ENCODE measurements around the gene LYPD6B. TPM values are rescaled to one million over a fixed set of nuclear protein-coding genes. Genes with fewer than 3 reads are reported as not detected.

Gene LYPD6B
- total RNA-seq, 2 experiments from 2014 or later, result not detected

DNA sequence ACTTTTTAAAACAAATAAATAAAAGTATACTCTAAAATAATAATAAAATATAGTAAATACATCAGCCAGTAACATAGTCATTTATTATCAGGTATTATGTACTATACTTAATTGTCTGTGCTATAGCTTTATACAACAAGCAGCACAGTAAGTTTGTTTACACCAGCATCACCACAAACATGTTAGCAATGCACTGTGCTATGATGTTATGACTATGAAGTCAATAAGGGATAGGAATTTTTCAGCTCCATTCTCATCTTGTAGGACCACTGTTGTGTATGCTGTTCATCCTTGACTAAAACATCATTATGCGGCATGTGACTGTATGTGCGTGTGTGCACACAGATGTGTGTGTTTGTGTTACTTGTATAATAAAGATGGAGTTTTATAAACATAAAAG lies 137.5 kb downstream of the LYPD6B start:
- POLR2A ChIA-PET, result no interaction called here
- CTCF ChIA-PET, result no interaction called here
- no peaks in the 10 kb centered on the region for H3K4me1 Mint-ChIP-seq
- H3K36me3 Mint-ChIP-seq (ENCODE audit: low read depth), result no peaks in the 10 kb centered on the region
- H3K27ac Mint-ChIP-seq, result no peak overlapping the region
- H3K4me3 Mint-ChIP-seq, result no peak overlapping the region
- peaks cover 3% of the 10 kb centered on the region for H3K27me3 Mint-ChIP-seq
- DNase-seq, result no peak
- H3K9me3 Mint-ChIP-seq, result peaks cover 11% of the 10 kb centered on the region

DNA sequence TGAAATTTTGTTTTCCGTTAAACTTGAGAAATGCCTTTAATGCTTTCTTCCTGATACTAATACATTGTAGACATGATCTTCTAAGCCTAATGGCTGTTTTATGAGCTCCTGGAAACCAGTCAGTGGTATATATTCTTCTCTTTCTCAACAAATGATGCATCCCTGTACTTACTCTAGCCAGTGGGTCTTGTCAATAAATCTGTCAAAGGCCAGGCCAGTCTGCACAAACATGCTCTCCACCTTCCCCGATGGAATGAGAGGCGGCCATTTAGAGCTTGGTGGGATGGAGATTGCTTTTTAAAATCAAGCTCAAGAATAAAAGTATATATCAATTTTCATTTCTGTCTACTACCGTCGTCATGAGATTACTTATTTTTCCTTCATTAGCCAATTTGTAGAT lies 140.1 kb downstream of the LYPD6B start:
- CTCF ChIA-PET, result no interaction called here

DNA sequence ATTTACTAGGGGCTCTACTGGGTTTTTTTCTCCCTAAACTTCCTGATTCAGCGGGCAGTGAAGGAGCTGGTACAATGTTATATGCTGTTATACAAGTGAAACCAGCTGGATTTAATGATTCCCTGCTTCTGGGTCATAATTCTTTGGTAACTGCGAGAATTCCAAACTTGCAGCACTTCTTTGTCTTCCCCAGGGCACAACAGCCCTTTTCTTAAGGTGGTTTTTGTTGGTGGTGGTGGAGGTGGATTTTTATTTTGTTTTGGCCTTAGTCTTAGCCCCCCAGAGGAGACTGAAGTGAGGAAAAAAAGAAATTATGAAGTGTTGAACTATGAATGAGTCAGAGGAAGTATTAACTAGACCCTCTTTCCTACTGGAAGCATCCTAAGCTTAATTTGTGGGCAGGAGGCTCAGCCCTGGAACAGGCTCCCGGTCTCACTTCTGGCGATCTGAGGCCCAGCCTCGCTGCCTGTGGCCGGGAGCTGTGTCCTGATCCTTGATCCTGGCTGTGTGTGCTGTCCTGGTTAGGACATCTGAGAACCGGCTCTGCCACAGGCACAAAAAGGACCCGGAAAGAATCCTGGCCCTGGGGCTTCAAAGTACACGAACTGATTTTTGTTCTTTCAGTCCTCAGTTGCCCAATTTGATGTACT lies 141.9 kb downstream of the LYPD6B start:
- CTCF ChIA-PET, result no interaction called here
- Mint-ChIP-seq H3K27ac (no peak overlapping the region), H3K4me3 (no peak overlapping the region), H3K9me3 (no peaks in the 10 kb centered on the region), H3K27me3 (peaks cover 2% of the 10 kb centered on the region), H3K4me1 (no peaks in the 10 kb centered on the region), H3K36me3 (ENCODE audit: low read depth) (no peaks in the 10 kb centered on the region)
- DNase-seq, result no peak
- POLR2A ChIA-PET, result no interaction called here

More for the DNA sequence above, 140.1 kb downstream of the LYPD6B start:
- no peak overlapping the region for H3K4me3 Mint-ChIP-seq
- no peak for DNase-seq
- H3K27ac Mint-ChIP-seq, result no peak overlapping the region
- H3K4me1 Mint-ChIP-seq, result no peaks in the 10 kb centered on the region
- no peaks in the 10 kb centered on the region for H3K36me3 Mint-ChIP-seq (ENCODE audit: low read depth)
- peaks cover 3% of the 10 kb centered on the region for H3K27me3 Mint-ChIP-seq
- POLR2A ChIA-PET, result no interaction called here
- H3K9me3 Mint-ChIP-seq, result no peaks in the 10 kb centered on the region

DNA sequence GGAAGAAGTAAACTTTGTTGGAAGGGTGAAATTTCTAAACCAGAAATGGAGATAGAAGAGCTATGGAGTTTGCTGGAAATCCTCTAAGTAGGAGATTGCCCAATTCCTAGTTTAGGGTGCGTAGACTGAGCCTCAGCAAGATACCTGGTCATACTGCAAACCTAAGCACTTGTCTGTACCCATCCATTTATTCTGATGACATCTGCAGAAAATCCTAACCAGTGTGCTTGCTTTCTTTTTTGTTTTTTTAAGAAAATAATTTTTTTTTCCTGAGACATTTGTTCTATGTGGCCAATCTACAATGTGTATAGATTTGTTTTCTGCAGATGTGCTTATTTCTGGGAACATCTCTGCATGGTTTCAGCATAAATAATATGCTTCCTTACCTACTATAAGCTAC lies 144.7 kb downstream of the LYPD6B start:
- H3K4me3 Mint-ChIP-seq, result no peak overlapping the region
- H3K27me3 Mint-ChIP-seq, result no peaks in the 10 kb centered on the region
- ChIA-PET POLR2A (no interaction called here), CTCF (no interaction called here)
- H3K9me3 Mint-ChIP-seq, result no peaks in the 10 kb centered on the region
- DNase-seq, result no peak
- no peaks in the 10 kb centered on the region for H3K4me1 Mint-ChIP-seq
- no peak overlapping the region for H3K27ac Mint-ChIP-seq
- H3K36me3 Mint-ChIP-seq (ENCODE audit: low read depth), result no peaks in the 10 kb centered on the region

DNA sequence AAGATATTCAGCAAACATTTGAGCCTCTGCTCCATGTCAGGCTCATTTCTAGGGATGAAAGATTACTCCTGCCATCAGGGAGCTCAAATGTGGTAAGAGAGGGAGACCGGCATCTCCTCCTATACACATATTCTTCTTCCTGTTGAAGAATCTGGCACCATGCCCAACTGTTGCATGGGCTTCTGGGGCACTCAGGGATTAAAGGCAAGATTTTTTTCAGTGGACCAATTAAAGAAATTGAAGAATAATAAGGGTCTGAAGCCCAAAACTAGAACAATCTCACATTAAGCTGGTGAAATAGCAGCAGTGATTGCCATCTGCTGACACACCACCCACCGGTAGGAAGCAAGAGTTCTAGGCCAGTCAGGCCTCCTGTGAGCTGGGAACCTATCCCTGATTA lies 146.5 kb downstream of the LYPD6B start:
- ChIA-PET CTCF (no interaction called here), POLR2A (no interaction called here)
- Mint-ChIP-seq H3K36me3 (ENCODE audit: low read depth) (no peaks in the 10 kb centered on the region), H3K4me1 (no peaks in the 10 kb centered on the region), H3K4me3 (no peak overlapping the region), H3K9me3 (no peaks in the 10 kb centered on the region), H3K27me3 (no peaks in the 10 kb centered on the region), H3K27ac (no peak overlapping the region)
- no peak for DNase-seq

DNA sequence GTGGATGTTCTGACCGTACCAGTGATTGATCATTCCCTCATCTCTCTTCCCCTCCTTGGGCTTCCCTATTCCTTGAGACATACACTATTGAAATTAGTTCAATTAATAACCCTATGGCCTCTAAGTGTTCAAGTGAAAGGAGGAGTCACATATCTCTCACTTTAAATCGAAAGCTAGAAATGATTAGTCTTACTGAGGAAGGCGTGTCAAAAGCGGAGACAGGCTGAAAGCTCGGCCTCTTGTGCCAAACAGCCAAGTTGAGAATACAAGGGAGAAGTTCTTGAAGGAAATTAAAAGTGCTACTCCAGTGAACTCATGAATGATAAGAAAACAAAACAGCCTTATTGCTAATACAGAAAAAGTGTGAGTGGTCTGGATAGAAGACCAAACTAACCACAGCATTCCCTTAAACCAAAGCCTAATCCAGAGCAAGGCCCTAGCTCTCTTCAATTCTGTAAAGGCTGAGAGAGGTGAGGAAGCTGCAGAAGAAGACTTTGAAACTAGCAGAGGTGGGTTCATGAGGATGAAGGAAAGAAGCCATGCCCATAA lies 147.5 kb downstream of the LYPD6B start:
- DNase-seq, result no peak
- Mint-ChIP-seq H3K36me3 (ENCODE audit: low read depth) (no peaks in the 10 kb centered on the region), H3K4me3 (no peak overlapping the region), H3K9me3 (no peaks in the 10 kb centered on the region), H3K27ac (no peak overlapping the region), H3K4me1 (no peaks in the 10 kb centered on the region), H3K27me3 (peaks cover 3% of the 10 kb centered on the region)
- ChIA-PET CTCF (no interaction called here), POLR2A (no interaction called here)

DNA sequence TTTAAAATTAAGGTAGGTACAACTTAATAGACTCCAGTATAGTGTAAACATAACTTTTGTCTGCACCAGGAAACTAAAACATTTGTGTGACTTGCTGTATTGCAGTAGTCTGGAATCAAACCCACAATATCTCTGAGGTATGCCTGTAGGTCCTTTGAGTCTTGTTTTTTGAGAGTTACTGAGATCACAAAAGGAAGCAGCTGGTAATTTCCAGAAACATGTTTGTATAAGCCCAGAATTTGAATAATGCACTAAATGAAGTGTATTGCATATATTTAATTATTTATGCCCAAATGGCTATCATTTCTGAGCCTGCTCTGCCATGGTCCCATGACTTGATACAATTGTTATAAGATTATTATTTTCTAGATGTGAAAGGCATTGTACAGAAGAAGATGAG lies 148.6 kb downstream of the LYPD6B start:
- Mint-ChIP-seq H3K4me1 (no peaks in the 10 kb centered on the region), H3K4me3 (no peak overlapping the region), H3K27ac (no peak overlapping the region), H3K27me3 (peaks cover 3% of the 10 kb centered on the region), H3K9me3 (no peaks in the 10 kb centered on the region), H3K36me3 (ENCODE audit: low read depth) (no peaks in the 10 kb centered on the region)
- POLR2A ChIA-PET, result no interaction called here
- no peak for DNase-seq
- CTCF ChIA-PET, result interaction anchor here (0.6 kb wide), 1 partner anchor 40 kb away, joined by 3 read pairs; no protein-coding TSS in a partner anchor

DNA sequence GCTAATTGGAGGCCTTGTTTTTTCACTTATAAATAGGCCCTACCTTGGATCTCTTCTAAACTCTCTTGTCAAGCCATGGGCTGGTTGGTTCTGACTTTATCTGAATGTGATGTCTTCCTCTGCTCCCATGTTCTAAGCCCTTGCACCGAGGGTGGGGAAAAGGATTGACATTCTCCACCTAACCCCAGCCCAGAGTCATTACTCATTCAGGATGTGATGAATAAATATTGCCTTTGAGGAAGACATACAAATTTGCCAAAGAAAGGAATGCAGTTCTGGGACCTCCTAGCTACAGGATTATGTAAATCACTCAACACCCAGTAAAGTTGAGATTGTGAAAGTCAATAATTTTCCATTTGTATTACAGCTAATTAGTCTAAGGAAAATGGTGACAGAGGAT lies 149.8 kb downstream of the LYPD6B start:
- no peak overlapping the region for H3K27ac Mint-ChIP-seq
- H3K36me3 Mint-ChIP-seq (ENCODE audit: low read depth), result no peaks in the 10 kb centered on the region
- H3K27me3 Mint-ChIP-seq, result peaks cover 3% of the 10 kb centered on the region
- POLR2A ChIA-PET, result no interaction called here
- DNase-seq, result no peak
- CTCF ChIA-PET, result no interaction called here
- no peaks in the 10 kb centered on the region for H3K9me3 Mint-ChIP-seq
- H3K4me3 Mint-ChIP-seq, result no peak overlapping the region
- H3K4me1 Mint-ChIP-seq, result no peaks in the 10 kb centered on the region

DNA sequence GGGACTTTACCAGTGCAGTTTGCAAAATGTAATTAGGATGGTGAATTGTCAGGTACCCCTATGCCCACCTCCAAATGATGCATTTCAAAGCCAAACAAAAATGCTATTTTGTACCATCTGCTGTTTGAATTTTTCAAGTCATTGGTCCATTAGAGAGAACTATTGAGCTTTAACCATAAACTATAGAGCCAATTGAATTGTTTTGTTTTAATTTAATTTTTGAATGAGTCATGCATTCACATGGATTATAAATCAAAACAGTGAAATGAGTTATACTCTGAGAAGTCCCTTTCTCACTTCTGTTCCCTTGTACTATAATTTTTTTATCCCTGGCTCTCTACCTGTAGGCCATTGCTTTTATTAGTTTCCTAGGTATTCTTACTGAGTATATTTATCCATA lies 151.3 kb downstream of the LYPD6B start:
- H3K27me3 Mint-ChIP-seq, result peaks cover 5% of the 10 kb centered on the region
- H3K4me3 Mint-ChIP-seq, result no peak overlapping the region
- no peaks in the 10 kb centered on the region for H3K4me1 Mint-ChIP-seq
- no peaks in the 10 kb centered on the region for H3K9me3 Mint-ChIP-seq
- ChIA-PET POLR2A (no interaction called here), CTCF (no interaction called here)
- H3K36me3 Mint-ChIP-seq (ENCODE audit: low read depth), result no peaks in the 10 kb centered on the region
- no peak overlapping the region for H3K27ac Mint-ChIP-seq
- no peak for DNase-seq

DNA sequence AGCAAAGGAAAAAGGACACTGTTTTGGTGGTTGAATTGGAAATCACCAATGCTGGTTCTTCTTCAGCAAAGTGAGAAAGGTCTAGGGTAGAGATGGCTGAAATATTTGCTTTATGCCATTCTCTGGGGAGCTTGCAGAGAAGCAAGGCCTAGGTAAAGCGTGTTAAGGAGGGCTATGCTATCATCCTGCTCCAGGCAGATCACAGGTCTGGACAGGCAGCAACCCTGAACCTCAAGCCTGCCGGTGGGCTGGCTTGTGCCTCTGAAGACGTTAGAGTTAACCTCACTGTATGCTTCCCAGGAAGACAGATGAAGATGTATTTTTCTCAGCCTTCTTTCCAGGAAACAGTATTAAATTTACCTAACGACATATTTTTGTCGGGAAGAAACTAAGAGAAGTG lies 153.4 kb downstream of the LYPD6B start:
- DNase-seq, result no peak
- peaks cover 5% of the 10 kb centered on the region for H3K27me3 Mint-ChIP-seq
- H3K36me3 Mint-ChIP-seq (ENCODE audit: low read depth), result no peaks in the 10 kb centered on the region
- ChIA-PET POLR2A (no interaction called here), CTCF (no interaction called here)
- no peaks in the 10 kb centered on the region for H3K9me3 Mint-ChIP-seq
- no peak overlapping the region for H3K4me3 Mint-ChIP-seq
- no peaks in the 10 kb centered on the region for H3K4me1 Mint-ChIP-seq
- no peak overlapping the region for H3K27ac Mint-ChIP-seq

DNA sequence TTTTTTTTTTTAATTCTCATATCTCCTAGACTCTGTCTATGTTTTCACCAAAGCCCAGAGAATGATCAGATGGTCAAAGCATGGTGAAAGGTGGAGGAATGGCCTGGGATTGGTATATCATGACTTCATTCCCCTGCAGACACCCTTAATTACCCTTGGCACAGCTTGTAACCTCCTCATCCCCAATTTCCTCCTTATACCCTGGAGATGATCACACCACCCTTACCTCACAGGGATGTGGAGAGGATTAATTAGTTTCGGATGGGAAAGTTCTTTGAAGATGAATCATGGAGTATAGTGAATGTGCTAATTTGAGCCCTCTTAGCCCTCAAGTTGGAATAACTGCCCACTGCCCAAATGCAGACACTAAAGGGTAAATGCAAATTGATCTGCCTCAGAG lies 153.9 kb downstream of the LYPD6B start:
- Mint-ChIP-seq H3K27ac (no peak overlapping the region), H3K36me3 (ENCODE audit: low read depth) (no peaks in the 10 kb centered on the region), H3K4me1 (no peaks in the 10 kb centered on the region), H3K9me3 (no peaks in the 10 kb centered on the region), H3K27me3 (peaks cover 5% of the 10 kb centered on the region), H3K4me3 (no peak overlapping the region)
- no peak for DNase-seq
- POLR2A ChIA-PET, result no interaction called here
- CTCF ChIA-PET, result no interaction called here

DNA sequence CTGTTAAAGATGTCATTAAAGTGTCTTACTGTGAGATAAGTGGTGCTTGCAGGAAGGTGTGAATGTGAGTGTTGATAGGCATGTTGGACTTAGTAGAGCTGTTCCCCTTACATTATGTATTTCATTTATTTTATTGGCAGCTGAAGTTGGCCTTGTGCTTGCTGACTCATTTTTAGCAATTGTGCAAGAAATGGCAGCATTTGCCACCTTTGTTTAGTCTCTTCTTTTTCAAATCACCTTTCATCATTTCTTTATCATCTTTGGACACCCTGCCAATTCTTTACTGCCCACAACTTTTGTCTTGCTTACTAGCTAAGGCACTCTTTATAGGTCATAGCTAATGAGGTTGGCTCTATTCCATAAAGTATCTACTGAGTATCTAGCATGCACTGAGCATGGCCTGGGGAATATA lies 161.6 kb downstream of the LYPD6B start:
- Mint-ChIP-seq H3K36me3 (ENCODE audit: low read depth) (no peaks in the 10 kb centered on the region), H3K4me1 (no peaks in the 10 kb centered on the region), H3K27me3 (no peaks in the 10 kb centered on the region), H3K27ac (no peak overlapping the region), H3K9me3 (no peaks in the 10 kb centered on the region), H3K4me3 (no peak overlapping the region)
- POLR2A ChIA-PET, result no interaction called here
- no peak for DNase-seq
- CTCF ChIA-PET, result interaction anchor here (0.6 kb wide), 1 partner anchor 68 kb away, joined by 3 read pairs; no protein-coding TSS in a partner anchor

DNA sequence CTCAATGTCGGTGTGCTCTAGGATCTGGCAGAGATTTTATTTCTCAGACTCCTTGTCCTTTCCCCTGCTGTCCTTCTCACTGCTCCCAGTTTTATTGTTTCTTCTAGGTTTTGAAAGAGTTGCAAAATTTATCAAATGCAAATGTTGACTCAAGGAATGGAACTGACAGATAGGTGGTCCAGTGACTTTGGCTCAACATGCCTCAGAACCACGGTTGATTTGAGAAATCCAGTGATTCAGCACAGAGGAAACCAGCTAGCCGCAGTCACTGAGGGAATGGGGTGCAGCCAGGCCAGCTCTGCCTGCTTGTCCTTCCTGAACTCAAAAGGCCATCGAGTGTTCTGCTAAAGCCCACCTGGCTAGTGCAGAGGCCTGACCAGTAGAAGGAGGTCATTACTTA lies 166.2 kb downstream of the LYPD6B start:
- DNase-seq, result no peak
- H3K4me1 Mint-ChIP-seq, result no peaks in the 10 kb centered on the region
- no peaks in the 10 kb centered on the region for H3K9me3 Mint-ChIP-seq
- POLR2A ChIA-PET, result no interaction called here
- H3K36me3 Mint-ChIP-seq (ENCODE audit: low read depth), result no peaks in the 10 kb centered on the region
- H3K27ac Mint-ChIP-seq, result no peak overlapping the region
- H3K4me3 Mint-ChIP-seq, result no peak overlapping the region
- H3K27me3 Mint-ChIP-seq, result peaks cover 3% of the 10 kb centered on the region
- CTCF ChIA-PET, result no interaction called here

DNA sequence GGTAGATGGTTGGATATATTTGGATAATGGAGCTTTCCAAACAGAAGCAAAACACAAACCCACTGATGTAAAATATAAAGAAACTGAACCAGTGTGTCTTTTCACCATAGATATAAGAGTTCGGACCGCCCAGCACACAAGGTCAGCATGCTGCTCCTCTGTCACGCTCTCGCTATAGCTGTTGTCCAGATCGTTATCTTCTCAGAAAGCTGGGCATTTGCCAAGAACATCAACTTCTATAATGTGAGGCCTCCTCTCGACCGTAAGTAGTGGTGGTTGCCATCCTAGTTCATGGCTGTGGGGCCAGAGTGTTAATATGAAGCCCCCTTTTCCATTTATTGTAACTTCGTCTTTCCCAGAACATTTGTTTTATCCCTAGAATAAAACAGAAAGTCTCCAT lies 166.6 kb downstream of the LYPD6B start:
- CTCF ChIA-PET, result no interaction called here
- Mint-ChIP-seq H3K4me1 (no peaks in the 10 kb centered on the region), H3K27me3 (peaks cover 3% of the 10 kb centered on the region), H3K27ac (no peak overlapping the region), H3K9me3 (no peaks in the 10 kb centered on the region), H3K4me3 (no peak overlapping the region), H3K36me3 (ENCODE audit: low read depth) (no peaks in the 10 kb centered on the region)
- POLR2A ChIA-PET, result no interaction called here
- no peak for DNase-seq
